Subcutaneous abdominal adipose tissue (tissue), 5 donors: Measurements from ENCODE around the gene RAB36.
A peak's percentile ranks its signal among the peaks of the same experiment; 100 is the strongest.

Source experiments
- H3K27ac ChIP-seq: one replicate; pipeline ENCODE4 v1.7.0; 2013; ENCODE audit warnings: low read depth, mild to moderate bottlenecking, inconsistent platforms, low read length, moderate library complexity
- H3K27me3 ChIP-seq, 5 donors: one replicate each; pipeline ENCODE4 v1.7.0; 2013; ENCODE audit warnings: low read length in 5 of 5, inconsistent platforms in 1 of 5; ENCODE audit not compliant: control insufficient read depth in 5 of 5, insufficient read depth in 4 of 5
- H3K36me3 ChIP-seq, 5 donors: one replicate each; pipeline ENCODE4 v1.7.0; 2013; ENCODE audit warnings: low read length in 5 of 5; ENCODE audit not compliant: control insufficient read depth in 5 of 5, insufficient read depth in 5 of 5
- H3K4me1 ChIP-seq, 5 donors: one replicate each; pipeline ENCODE4 v1.7.0; 2013; ENCODE audit warnings: low read length in 5 of 5, mild to moderate bottlenecking in 3 of 5, moderate library complexity in 1 of 5; ENCODE audit not compliant: control insufficient read depth in 5 of 5, insufficient read depth in 5 of 5
- H3K4me3 ChIP-seq, 5 donors: one replicate each; pipeline ENCODE4 v1.7.0; 2013; ENCODE audit warnings: low read length in 5 of 5, low read depth in 1 of 5
- H3K9ac ChIP-seq, 5 donors: one replicate each; pipeline ENCODE4 v1.7.0; 2013; ENCODE audit warnings: low read length in 5 of 5, mild to moderate bottlenecking in 4 of 5, moderate library complexity in 3 of 5
- H3K9me3 ChIP-seq, 5 donors: one replicate each; pipeline ENCODE4 v1.7.0; 2013; ENCODE audit warnings: low read length in 5 of 5; ENCODE audit not compliant: control insufficient read depth in 5 of 5
- donor health status: healthy.
- donor health status: healthy.
- donor health status: healthy.
- donor health status: healthy.
- donor health status: healthy.

The RAB36 gene

GRCh38 chr22:23200898-23201297 lies 55.6 kb downstream of the RAB36 start:
- Histone ChIP-seq H3K9ac (peak overlapping the region in 1 of 5 donors; percentile 25), H3K4me1 (peaks cover 10 to 46% (median 43%) of the 10 kb centered on the region in 5 donors), H3K27me3 (no peaks in the 10 kb centered on the region), H3K36me3 (peaks cover 0 to 4% (median 4%) of the 10 kb centered on the region in 5 donors), H3K27ac (no peak overlapping the region), H3K4me3 (no peak overlapping the region), H3K9me3 (no peaks in the 10 kb centered on the region)

DNA sequence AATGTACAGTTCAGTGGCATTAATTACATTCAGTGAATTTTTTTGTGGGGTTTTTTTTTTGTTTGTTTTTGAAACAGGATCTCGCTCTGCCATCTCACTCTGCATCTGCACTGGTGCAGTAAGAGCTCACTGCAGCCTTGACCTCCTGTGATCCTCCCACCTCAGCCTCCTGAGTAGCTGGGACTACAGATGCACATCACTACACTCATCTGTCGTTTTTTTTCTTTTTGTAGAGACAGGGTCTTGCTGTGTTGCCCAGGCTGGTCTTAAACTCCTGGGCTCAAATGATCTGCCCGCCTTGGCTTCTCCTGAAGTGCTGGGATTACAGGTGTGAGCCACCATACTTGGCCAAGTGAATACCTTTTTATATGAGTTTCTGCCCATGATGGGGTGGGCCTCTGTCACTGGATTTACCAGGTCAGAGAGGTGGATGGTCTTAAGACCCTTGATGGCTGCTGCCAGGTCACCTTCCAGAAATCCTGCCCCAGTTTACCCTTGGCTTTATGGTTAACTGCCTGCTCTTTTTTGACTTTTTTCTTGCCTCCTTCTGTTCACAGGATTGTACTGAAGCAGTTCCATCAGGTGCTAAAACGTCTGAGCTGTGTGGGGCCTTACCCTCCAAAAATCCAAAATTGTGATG lies 57.7 kb downstream of the RAB36 start:
- no peaks in the 10 kb centered on the region for H3K9me3 ChIP-seq
- peaks cover 0 to 7% (median 4%) of the 10 kb centered on the region in 5 donors for H3K36me3 ChIP-seq
- H3K4me3 ChIP-seq: no peak overlapping the region
- peaks cover 10 to 43% (median 41%) of the 10 kb centered on the region in 5 donors for H3K4me1 ChIP-seq
- no peak overlapping the region for H3K9ac ChIP-seq
- H3K27me3 ChIP-seq: no peaks in the 10 kb centered on the region
- H3K27ac ChIP-seq: peak overlapping the region; percentile 55

- H3K4me3 ChIP-seq: peak overlapping the region in 1 of 5 donors; percentile 29
- no peaks in the 10 kb centered on the region for H3K27me3 ChIP-seq
- H3K36me3 ChIP-seq: peaks cover 0 to 7% (median 4%) of the 10 kb centered on the region in 5 donors
- H3K4me1 ChIP-seq: peaks cover 10 to 41% (median 37%) of the 10 kb centered on the region in 5 donors
- H3K9me3 ChIP-seq: no peaks in the 10 kb centered on the region
- H3K27ac ChIP-seq: peak overlapping the region; percentile 55
- H3K9ac ChIP-seq: peak overlapping the region in 1 of 5 donors; percentile 8
Measured at GRCh38 chr22:23203452-23204124, 58.3 kb downstream of the RAB36 start.

- H3K27ac ChIP-seq: peak overlapping the region; percentile 55
- no peaks in the 10 kb centered on the region for H3K9me3 ChIP-seq
- H3K4me3 ChIP-seq: peak overlapping the region in 1 of 5 donors; percentile 29
- H3K36me3 ChIP-seq: peaks cover 0 to 7% (median 4%) of the 10 kb centered on the region in 5 donors
- no peaks in the 10 kb centered on the region for H3K27me3 ChIP-seq
- peaks cover 10 to 38% (median 36%) of the 10 kb centered on the region in 5 donors for H3K4me1 ChIP-seq
- H3K9ac ChIP-seq: no peak overlapping the region
Measured at GRCh38 chr22:23204125-23204488, 58.8 kb downstream of the RAB36 start.

DNA sequence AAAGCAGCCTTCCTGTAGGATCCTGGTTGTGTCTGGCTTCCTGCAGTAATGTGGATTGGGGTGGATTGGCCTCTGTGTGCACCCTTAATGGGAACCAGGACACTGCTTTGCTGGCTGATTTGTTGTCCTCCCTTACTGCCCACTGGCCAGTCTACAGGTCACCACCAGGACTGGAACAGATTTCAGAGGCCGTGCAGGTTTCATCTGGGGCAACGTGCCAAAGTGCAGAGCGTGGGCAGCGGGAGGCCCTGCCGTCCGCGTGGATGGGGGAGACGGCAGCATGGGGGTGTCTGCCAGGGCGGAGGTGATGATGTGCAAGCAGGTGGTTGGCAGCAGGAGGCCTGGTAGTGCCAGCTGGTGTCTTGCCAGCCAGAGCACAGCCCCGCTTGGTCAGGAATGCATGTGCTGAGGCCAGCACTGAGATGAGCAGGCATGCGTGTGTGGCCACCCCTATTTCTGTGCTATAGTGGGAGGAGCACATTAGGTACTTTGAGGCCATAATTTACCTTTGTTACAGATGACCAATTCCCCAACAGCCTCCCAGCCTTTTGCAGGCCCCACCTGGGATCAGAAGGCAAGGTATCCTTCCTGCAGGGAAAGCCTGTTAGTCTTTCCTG lies 59.4 kb downstream of the RAB36 start:
- H3K4me1 ChIP-seq: peaks cover 10 to 37% (median 36%) of the 10 kb centered on the region in 5 donors
- peaks cover 0 to 7% (median 4%) of the 10 kb centered on the region in 5 donors for H3K36me3 ChIP-seq
- no peaks in the 10 kb centered on the region for H3K9me3 ChIP-seq
- H3K9ac ChIP-seq: no peak overlapping the region
- H3K27ac ChIP-seq: peak overlapping the region; percentile 55
- no peaks in the 10 kb centered on the region for H3K27me3 ChIP-seq
- H3K4me3 ChIP-seq: no peak overlapping the region

GRCh38 chr22:23205339-23206049 lies 60.2 kb downstream of the RAB36 start:
- Histone ChIP-seq H3K4me3 (no peak overlapping the region), H3K9me3 (no peaks in the 10 kb centered on the region), H3K27me3 (no peaks in the 10 kb centered on the region), H3K27ac (peak overlapping the region; percentile 55), H3K4me1 (peaks cover 10 to 37% (median 36%) of the 10 kb centered on the region in 5 donors), H3K9ac (no peak overlapping the region), H3K36me3 (peaks cover 0 to 7% (median 4%) of the 10 kb centered on the region in 5 donors)

DNA sequence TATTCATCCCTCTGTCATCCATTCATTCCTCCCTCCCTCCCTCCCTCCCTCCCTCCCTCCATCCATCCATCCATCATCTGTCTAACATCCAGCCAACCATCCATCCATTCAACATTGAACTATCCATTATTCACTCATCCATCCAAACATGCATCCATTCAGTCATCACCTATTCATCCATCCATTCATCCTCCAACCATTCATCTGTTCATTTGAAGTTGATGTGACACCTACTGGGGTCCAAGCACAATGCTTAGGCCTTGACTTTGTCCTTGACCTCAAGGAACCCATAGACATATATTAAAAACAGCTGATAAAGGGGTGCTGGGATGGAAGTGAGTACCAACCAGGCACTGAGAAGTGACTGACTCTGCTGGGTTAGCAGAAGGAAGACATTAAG lies 61.6 kb downstream of the RAB36 start:
- H3K27me3 ChIP-seq: no peaks in the 10 kb centered on the region
- no peak overlapping the region for H3K4me3 ChIP-seq
- H3K9ac ChIP-seq: no peak overlapping the region
- H3K36me3 ChIP-seq: peaks cover 0 to 7% (median 4%) of the 10 kb centered on the region in 5 donors
- H3K27ac ChIP-seq: no peak overlapping the region
- H3K9me3 ChIP-seq: no peaks in the 10 kb centered on the region
- H3K4me1 ChIP-seq: peaks cover 10 to 32% (median 30%) of the 10 kb centered on the region in 5 donors

DNA sequence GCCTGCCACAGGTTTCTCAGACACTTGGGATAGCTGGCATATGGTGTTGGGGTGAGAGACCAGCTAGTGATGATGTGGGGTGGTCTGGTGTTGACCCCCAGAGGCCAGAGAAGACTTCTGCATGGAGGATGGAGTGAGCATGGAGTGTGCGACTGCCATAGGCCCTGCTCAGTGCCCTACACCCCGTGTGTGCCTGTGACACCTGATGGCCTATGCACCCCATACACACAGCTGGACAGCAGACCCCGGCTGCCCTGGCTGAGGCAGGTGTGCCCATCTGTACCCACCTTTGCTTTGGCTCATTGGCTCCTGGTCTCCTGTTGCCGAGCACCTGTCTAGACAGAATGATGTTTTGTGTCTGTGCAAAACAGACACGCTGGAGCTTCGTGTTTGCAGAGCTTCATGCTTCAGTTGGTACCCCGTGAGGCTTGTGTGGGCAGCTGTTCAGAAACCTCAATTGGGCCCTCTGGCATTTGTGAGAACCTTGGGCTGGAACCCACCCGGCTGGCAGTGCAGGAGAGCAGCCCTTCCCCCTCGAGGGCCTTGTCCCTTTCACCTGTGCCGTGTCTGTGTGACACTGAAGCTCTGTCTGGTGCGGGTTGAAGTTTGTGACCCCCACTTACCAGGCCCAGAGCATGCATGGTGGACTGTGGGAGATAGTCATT lies 62.6 kb downstream of the RAB36 start:
- H3K9ac ChIP-seq: no peak overlapping the region
- peaks cover 0 to 7% (median 4%) of the 10 kb centered on the region in 5 donors for H3K36me3 ChIP-seq
- no peak overlapping the region for H3K4me3 ChIP-seq
- peaks cover 12 to 41% (median 33%) of the 10 kb centered on the region in 5 donors for H3K4me1 ChIP-seq
- H3K27me3 ChIP-seq: no peaks in the 10 kb centered on the region
- H3K9me3 ChIP-seq: no peaks in the 10 kb centered on the region
- no peak overlapping the region for H3K27ac ChIP-seq

- no peaks in the 10 kb centered on the region for H3K27me3 ChIP-seq
- H3K36me3 ChIP-seq: peaks cover 0 to 4% (median 0%) of the 10 kb centered on the region in 5 donors
- H3K27ac ChIP-seq: no peak overlapping the region
- no peaks in the 10 kb centered on the region for H3K9me3 ChIP-seq
- H3K4me1 ChIP-seq: peaks cover 2 to 41% (median 24%) of the 10 kb centered on the region in 5 donors
- no peak overlapping the region for H3K9ac ChIP-seq
- H3K4me3 ChIP-seq: no peak overlapping the region
Measured at GRCh38 chr22:23210428-23211170, 65.3 kb downstream of the RAB36 start.
